PC-9 (cell line): ENCODE results near the gene RCOR1.

Source experiments
- CTCF ChIP-seq: fragments of 200-600 bp; sonication (generic); conservative IDR thresholded peaks from 2 replicates; pipeline ENCODE4 v1.6.1; 2017; ENCODE audit warnings: mixed run types, antibody characterized with exemption, mild to moderate bottlenecking, moderate library complexity
- EZH2 ChIP-seq: fragments of 200-600 bp; sonication (generic); IDR thresholded peaks from 2 replicates; pipeline ENCODE4 v1.8.0; 2017; ENCODE audit warnings: antibody characterized with exemption, low read depth

- TF ChIP-seq CTCF: no peak
- TF ChIP-seq EZH2: no peak
These were observed 59.7 kb downstream of the RCOR1 start for GRCh38 chr14:102652194-102652593.
